ELF-1 (cell line): ENCODE results near the gene GAP43.

Source experiments
- DNase-seq: peaks from one replicate; pipeline ENCODE4 v3.0.0-alpha.2; 2016; ENCODE audit warnings: low read depth, low spot score

Gene GAP43

GRCh38 chr3:115627180-115628074, 4.1 kb downstream of the GAP43 start:
- DNase-seq, result peak; percentile 37

GRCh38 chr3:115628075-115628412, 4.7 kb downstream of the GAP43 start:
- DNase-seq, result no peak

- no peak for DNase-seq
Measured at GRCh38 chr3:115630850-115631249, 7.5 kb downstream of the GAP43 start.

- DNase-seq, result no peak
Measured at GRCh38 chr3:115632026-115632425, 8.7 kb downstream of the GAP43 start.

- no peak for DNase-seq
Measured at GRCh38 chr3:115633467-115633866, 10.2 kb downstream of the GAP43 start.

GRCh38 chr3:115634052-115634451, 10.7 kb downstream of the GAP43 start:
- no peak for DNase-seq

- DNase-seq, result no peak
Measured at GRCh38 chr3:115635406-115635805, 12.1 kb downstream of the GAP43 start.

- DNase-seq, result no peak
Measured at GRCh38 chr3:115638241-115638640, 14.9 kb downstream of the GAP43 start.

- DNase-seq, result no peak
Measured at GRCh38 chr3:115638991-115639390, 15.7 kb downstream of the GAP43 start.

GRCh38 chr3:115644391-115644790, 21.1 kb downstream of the GAP43 start:
- DNase-seq, result no peak

- DNase-seq, result no peak
Measured at GRCh38 chr3:115646027-115646690, 22.8 kb downstream of the GAP43 start.

- no peak for DNase-seq
Measured at GRCh38 chr3:115648559-115648958, 25.2 kb downstream of the GAP43 start.

- no peak for DNase-seq
Measured at GRCh38 chr3:115651087-115651486, 27.8 kb downstream of the GAP43 start.

GRCh38 chr3:115651599-115651998, 28.3 kb downstream of the GAP43 start:
- DNase-seq, result no peak

GRCh38 chr3:115652738-115653137, 29.4 kb downstream of the GAP43 start:
- DNase-seq, result no peak

GRCh38 chr3:115655761-115656282, 32.5 kb downstream of the GAP43 start:
- peak; percentile 4 for DNase-seq

GRCh38 chr3:115657168-115657567, 33.9 kb downstream of the GAP43 start:
- DNase-seq, result peak; percentile 5

- DNase-seq, result no peak
Measured at GRCh38 chr3:115658032-115658336, 34.7 kb downstream of the GAP43 start.

- DNase-seq, result peak; percentile 95
Measured at GRCh38 chr3:115658337-115659181, 35.2 kb downstream of the GAP43 start.

GRCh38 chr3:115659253-115660220, 36.2 kb downstream of the GAP43 start:
- peak; percentile 9 for DNase-seq
